HG02610 (cell line): Measurements from ENCODE around the gene NDST3.
"Not testable (repeated sequence)": the region's sequence is repeated elsewhere in the genome, so short reads cannot be mapped to it uniquely, and the experiment has no call there.

Experiments used
- ATAC-seq: cut with Tn5 transposase; IDR thresholded peaks from one replicate; pipeline ENCODE4 v1.9.1; 2021; ENCODE audit warnings: mild to moderate bottlenecking, moderate library complexity; ENCODE audit not compliant: unreplicated experiment

The NDST3 gene

DNA sequence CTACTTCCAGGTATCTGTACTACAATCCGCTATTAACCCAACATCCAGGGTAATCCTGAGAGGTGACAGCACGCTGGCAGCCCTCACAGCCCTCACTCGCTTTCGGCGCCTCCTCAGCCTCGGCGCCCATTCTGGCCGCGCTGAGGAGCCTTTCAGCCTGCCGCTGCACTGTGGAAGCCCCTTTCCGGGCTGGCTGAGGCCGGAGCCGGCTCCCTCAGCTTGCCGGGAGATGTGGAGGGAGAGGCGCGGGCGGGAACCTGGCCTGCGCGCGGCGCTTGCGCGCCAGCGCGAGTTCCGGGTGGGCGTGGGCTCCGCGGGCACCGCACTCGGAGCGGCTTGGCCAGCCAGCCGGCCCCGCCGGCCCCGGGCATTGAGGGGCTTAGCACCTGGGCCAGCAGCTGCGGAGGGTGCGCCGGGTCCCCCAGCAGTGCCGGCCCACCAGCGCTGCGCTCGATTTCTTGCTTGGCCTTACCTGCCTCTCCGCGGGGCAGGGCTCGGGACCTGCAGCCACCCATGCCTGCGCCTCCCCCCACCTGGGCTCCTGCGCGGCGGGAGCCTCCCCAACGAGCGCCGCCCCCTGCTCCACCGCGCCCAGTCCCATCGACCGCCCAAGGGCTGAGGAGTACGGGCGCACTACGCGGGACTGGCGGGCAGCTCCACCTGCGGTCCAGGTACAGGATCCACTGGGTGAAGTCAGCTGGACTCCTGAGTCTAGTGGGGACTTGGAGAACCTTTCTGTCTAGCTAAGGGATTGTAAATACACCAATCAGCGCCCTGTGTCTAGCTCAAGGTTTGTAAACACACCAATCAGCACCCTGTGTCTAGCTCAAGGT is 231.2 kb downstream of the NDST3 start:
- ATAC-seq, result peak; percentile 34

DNA sequence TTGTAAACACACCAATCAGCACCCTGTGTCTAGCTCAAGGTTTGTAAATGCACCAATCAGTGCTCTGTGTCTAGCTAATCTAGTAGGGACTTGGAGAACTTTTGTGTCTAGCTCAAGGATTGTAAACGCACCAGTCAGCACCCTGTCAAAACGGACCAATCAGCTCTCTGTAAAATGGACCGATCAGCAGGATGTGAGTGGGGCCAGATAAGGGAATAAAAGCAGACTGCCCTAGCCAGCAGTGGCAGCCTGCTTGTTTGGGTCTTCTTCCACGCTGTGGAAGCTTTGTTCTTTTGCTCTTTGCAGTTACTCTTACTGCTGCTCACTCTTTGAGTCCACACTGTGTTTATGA is 231.8 kb downstream of the NDST3 start:
- ATAC-seq, result not testable (repeated sequence)

DNA sequence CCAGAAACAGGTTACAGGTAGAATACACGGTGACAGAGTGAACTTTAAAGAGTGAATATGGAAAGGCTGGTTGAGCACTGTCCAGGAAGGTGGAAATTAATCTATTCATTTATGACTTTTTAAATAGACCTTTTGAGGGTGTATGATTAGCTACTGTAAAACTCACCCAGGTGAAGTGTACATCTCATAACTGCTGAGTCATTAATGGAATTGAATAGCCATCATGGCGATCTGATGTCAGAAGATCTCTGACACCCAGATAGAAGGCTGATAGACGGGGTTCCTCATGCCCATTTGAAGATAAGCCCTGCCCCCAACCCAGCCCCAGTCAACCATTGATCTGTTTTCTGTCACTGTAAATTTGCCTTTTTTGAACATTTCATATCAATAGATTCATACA is 234.5 kb downstream of the NDST3 start:
- ATAC-seq, result no peak

DNA sequence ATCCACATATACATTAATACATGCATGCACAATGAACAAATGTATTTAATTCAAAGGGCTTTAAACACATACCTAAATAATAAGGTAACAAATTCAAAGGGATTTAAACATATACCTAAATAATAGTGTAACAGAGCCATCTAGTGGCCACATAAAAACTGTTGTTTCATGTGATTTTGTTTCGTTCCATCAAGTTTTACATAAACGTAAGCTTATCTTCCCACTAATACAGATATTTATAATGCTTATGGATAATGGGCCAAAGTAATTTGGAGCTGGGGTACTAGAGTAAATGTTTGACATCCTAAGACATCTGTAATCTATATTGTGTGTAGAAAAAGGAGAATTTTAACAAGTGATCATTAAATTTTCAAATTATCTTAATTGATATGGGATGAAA is 236.2 kb downstream of the NDST3 start:
- ATAC-seq, result no peak

DNA sequence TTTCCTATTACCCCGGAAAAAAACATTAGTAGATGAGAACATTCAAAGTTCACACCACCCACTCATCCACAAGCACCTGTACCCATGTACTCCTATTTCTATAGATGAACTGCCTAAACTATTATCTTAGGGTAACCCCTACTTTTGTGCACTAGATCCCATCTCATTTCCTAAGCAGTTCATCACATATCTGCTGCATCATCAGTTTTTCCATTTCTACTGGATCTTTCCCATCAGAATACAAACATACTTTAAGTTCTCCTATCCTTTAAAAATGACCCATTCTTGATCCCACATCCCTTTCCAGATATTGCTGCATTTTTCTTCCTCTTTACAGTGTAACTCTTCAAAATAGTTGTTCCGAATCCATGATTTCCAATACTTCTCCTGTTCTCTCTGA is 237.5 kb downstream of the NDST3 start:
- no peak for ATAC-seq

DNA sequence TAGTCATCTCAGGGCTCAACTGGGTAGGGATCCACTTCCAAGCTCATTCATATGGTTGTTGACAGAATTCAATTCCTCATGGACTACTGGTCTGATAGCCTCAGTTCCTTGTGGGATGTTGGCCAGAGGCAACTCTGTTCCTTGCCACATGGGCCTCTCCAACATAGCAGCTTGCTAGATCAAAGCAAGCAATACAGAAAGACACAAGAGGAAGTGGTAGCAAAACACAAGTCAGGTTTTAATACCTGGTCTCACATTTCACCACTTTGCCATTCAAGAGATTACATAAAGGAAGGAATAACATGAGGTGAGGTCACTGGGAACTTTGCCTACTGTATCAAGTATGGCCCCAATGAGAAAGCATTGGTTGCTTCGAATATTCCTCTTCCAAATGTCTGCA is 239.4 kb downstream of the NDST3 start:
- ATAC-seq, result no peak

DNA sequence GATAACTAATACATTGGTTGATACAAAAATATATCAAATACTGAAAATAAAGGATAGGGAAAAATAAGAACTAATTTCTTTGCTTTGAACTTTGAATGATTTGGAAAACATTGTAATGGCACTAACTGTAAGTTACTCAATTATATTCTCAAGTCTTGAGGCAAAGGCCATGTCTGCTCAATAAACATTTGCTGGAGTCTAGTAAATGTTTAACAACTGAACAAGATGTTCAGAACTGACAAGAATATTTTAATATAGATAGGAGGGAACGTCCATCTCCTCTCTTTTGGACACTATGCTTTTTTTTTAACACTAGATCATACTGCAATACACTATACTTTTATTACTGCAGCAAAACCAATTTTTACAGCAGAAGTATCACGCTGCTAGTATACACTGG is 242.3 kb downstream of the NDST3 start:
- no peak for ATAC-seq

DNA sequence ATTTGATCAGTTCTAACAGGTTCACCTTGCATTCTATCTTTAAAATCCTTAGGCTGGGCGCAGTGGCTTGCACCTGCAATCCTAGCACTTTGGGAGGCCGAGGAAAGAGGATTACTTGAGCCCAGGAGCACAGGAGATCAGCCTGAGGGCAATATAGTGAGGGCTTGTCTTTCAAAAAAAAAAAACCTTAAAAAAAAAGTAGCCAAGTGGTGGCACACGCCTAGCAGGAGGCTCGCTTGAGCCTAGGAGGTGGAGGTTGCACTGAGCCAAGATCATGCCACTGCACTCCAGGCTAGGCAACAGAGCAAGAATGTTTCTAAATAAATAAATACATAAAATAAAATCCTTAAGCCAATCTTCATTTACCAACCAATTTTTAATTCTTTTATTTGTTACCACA is 243.0 kb downstream of the NDST3 start:
- ATAC-seq, result no peak

DNA sequence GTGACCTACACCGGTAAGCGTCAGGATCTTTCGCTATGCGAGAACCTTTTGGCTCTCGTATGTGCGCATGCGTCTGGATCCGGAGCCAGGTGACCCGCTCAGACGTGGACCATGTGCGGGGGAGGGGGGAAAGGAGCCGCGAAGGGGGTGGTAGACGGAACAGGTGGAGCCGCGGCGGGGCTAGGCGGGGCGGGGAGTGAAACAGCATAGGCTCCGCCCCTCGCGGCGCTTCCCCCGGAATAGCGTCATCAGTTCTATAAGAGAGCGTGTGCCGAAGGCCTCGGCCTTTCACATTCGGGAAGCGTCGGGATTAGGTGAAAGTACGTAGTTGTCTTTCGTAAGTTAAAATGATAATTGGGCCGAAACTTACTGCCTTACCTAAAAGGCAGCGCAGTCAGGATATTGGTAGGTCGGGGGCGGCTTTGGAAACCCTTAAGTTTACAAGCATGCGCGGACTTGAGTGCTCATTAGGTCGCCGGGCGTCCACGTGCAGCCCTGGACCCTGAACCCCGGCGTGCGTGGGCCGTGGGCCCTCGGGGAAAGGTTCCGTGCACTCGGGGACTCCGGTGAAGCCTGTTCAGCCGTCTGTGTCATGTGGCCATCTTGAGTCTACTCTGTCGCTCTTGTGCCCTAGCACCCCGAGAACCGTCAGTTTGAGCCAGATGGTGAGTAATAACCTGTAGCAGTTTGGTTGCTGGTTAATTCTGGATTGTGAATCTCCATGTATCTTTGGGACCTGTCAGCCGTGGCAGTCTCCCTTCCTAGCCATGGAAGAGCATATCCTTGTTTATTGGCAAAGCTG is 244.4 kb downstream of the NDST3 start:
- peak; percentile 82 for ATAC-seq

DNA sequence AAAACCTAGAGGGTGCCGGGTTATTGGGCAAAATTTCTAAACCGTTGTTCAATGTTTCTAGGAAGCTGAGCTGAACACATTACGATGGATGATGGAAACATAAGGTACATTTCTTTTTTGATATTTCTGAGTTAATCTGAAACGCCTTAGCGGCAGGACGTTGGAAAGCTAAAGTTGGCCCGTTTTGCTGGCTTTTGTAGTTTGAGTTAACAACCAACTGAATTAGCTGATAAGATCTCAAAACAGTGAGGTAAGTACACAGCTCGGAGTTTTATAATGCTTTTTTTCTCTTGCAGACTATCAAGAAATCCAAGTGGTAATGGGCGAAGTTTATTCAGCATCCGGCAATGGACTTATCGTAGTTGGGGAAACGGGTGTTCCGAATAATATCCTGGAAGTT is 245.0 kb downstream of the NDST3 start:
- no peak for ATAC-seq

DNA sequence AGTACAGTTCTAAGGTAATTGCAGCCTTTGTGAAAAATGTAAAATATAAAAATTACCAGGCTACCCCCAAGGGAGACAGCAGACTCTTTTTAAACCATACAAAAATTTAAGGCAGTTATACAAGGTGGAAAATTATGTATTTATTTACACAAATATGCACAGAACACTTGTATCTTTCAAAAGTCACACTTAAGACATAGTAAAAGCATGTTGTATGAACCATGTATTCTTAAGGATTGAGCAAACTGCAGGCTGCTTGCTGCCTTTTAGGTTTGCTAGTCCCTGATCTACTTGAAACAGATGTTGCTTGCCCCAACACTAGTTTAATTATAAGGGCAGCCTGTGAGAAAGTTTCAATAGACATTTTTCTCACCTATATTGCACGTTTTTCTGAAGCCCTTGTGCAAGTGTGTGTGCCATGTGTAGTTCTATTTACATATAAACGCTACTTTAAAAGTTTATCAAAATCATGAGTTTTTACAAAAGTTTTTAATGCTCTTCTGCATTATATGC is 245.7 kb downstream of the NDST3 start:
- ATAC-seq, result no peak

DNA sequence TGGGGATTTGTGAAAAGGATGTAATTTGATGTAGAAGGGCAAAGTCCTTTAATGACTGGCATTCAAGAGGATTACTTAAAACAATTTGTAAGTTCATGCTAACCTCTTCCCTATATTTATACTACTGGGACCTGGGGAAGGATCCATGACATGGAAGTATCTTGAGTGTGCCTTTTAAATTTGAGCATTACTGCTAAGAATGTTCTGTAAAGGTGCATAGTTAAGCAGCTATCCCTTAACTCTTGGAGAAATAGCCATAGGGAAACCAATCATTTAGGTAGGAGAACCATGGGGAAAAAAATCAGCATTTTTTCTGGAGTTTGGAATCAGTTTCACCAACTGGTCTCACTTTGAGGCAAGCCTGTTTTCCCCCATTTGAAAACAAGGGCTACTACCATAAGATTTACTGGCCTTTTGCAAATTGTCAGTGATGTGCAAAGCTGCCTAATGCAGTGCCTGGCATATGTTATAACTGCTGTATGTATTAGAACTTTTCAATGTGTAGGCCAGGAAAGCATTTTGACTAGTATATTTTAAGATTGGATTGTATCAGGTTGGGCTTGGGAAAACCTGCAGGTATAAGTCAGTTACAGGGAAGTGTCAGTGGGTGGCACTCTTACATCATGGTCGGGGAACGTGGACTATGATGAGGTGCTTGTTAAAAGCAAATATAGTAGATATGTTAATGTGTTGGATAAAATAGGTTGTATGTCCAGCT is 246.4 kb downstream of the NDST3 start:
- ATAC-seq, result no peak

DNA sequence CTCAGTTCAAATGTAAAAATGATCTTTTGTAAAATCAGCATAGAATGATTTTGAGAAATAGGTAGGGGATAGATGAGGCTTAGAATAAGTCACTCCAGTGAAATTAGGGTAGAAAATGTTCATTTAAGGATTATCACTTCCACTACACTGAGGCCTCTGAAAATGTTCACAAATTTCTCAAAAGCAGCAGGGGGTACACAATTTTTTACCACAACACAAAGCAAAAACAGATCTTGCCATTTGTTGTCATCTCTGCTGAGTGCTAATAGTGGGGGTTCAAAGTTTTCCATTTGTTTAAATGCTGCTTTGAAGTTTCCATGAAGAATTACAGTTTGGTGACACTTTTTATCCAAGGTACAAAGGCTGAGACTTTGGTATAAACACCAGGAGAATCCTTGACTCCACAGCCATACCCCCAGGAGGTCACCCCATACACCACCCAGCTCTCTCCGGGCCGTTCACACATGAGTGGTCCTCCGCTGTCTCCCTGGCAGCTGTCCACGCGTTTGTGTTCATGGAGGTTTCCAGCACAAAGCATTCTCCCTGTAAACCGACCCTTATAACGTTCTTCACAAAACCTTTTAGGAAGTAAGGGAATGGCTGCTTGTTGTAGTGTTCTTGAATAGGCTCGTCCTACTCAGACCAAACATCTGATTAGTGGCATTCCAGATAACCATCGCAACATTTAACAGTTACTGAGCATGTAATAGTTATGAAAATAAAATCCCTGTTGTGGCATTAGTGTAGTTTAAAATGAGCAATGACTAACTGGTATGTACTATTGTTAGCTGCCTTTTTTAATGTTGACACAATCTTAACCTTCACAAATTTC is 247.5 kb downstream of the NDST3 start:
- ATAC-seq, result no peak

DNA sequence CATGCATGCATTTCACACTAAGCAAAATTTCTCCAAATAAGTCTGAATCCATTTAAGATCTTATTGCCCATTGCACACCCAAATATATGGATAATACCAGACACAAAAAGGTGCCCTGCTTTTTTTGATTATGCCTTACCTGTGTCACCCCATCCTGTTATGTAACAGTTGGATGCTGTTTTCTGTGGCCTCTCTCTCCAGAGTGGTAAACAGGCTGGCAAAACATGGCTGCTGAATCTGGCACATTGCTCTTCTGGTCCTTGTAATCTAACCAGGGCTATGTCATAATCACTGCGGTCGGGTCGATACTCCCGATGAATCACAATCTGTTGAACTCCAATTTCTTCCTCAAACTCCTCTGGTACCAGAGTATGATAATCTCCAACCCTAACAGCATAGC is 248.4 kb downstream of the NDST3 start:
- no peak for ATAC-seq

DNA sequence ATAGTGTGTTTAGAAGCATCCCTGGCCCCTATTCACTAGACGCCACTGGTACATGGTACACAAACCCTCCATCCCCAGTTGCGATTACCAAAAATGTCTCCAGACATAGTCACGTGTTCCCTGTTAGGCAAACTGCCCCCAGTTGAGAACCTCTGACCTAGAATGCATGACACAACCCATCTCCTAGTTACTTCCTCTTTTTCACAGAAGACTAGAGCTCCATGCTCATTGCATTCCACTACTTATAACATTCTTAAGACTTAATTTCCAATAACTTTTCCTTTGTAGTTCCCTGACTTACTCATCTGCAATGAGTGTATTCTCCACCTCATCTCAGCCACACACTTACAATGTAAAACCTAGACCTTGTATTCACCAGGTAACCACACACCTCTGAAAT is 249.9 kb downstream of the NDST3 start:
- ATAC-seq, result peak; percentile 37

DNA sequence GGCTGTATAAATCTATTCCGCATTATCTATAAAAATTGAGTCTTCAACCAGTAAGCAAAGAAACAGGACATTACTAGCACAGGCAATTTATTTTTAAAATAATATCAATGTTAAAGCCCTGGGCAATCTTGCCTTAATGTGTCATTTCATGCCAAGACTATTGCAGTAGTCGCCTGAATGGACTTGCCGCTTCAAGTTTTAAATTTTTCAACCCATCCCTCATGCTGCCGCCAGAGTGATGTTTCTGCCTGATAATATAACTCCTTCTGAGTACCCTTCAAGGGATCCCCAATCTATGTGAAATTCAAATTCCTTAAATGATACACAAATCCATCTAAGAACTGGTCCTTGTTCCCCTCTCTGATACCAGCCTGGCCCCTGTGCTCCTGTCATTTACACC is 251.6 kb downstream of the NDST3 start:
- ATAC-seq, result no peak

DNA sequence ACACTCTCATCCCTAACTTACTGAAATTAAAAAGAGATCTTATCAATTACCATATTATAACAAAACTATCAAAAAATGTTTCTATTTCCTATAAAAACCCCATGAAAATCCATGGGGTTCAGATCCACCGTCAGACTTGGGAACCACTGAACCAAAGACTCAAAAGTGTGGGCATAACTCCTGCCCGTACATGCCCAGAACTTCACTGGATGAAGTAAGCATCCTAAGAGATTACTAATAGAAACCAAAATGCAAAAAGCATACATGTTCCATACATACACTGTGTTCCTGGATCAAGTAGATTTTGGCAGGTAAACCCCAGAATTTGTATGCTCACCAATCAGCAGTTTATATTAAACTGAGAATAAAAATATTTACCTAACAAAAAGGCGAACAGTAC is 252.4 kb downstream of the NDST3 start:
- no peak for ATAC-seq

DNA sequence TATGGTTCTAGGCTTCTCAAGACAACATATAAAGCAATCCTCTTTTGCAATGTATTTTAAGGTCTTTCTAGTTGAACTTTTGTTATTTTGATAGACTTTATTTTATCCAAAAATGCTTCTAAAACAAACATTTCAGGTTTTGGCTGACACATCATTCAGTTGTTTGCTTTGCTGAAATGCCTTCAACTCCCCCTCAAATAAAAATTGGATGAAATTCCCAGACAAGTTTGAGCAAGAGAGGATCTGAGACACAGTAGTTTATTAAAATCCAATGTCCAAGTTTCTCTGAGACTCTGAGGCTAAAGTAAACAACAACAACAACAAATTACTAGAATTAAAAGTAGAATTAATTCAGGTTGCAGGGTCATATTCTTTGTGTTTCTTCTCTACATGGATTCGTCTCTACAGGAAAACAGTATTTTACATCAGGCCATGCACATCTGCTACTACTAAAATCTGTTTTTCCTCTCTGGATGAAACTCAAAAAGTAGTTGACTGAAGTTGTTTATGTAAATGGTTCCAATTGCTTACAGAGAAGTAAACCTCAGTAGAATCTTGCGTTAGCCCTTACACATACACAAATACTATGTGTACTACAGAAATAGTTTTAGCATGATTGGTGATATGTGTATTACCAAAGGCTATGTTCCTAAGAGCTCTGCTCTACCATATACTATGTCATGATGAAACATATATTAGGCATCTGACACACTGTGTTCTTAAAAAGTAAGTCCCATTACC is 253.6 kb downstream of the NDST3 start:
- ATAC-seq, result no peak

DNA sequence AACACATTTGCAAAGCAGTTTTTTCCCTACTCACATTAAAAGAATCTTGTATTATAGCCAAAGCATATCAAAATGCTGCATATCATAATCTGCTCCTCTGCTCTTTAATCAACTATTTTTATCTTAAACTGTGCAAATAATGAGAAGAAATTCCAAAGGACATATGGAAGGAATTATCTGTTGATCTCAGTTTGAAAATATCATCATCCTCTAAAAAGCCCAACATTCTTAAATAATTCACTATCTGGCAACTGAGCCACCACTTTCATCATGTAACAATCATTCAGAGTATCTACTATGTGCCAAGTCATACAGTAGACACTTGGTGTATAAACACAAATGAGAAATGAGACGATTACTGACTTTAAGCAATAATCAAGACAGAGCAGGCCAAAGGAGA is 255.5 kb downstream of the NDST3 start:
- ATAC-seq, result no peak

DNA sequence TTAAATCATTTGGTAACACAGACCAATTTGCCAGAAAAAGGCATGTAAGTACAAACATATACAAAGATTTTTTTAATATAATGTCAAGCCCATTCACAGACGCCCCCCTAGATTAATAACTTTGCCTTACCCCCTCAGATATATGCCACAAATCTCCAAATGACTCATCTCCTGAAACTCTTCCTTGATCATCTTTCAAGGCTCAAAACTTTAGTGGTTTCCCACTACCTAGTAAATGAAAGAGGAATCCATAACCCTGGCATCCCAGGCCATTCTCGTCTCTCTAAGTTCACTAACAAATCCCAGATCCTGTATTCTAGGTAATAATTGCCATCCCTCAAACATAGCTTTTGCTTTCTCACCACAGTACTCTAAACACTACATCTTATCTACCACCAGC is 256.7 kb downstream of the NDST3 start:
- no peak for ATAC-seq
